ENCODE results near the gene RASEF. TPM values are rescaled to one million over a fixed set of nuclear protein-coding genes. Genes with fewer than 3 reads are reported as not detected.

The RASEF gene
- polyA plus RNA-seq, 4 donors, result 2.2 to 14.6 (median 4.7) TPM

GRCh38 chr9:82991671-82992070 is 71.3 kb downstream of the RASEF start:
- Histone ChIP-seq H3K4me3 (ENCODE audit: low read depth in 1 of 3, low read length in 3 of 3) (no peak overlapping the region), H3K36me3 (ENCODE audit: control insufficient read depth in 3 of 3, insufficient read depth in 2 of 3, low read depth in 1 of 3, low read length in 3 of 3) (peaks cover 0 to 12% (median 0%) of the 10 kb centered on the region in 3 donors), H3K9me3 (ENCODE audit: control insufficient read depth in 2 of 2, insufficient read depth in 1 of 2, low read depth in 1 of 2, low read length in 1 of 2) (no peaks in the 10 kb centered on the region), H3K4me1 (ENCODE audit: control insufficient read depth in 3 of 3, insufficient read depth in 2 of 3, low read depth in 1 of 3, low read length in 2 of 3) (peaks cover 0 to 6% (median 0%) of the 10 kb centered on the region in 3 donors), H3K27ac (ENCODE audit: low read depth in 1 of 3, low read length in 2 of 3) (no peak overlapping the region), H3K27me3 (ENCODE audit: control insufficient read depth in 3 of 3, insufficient read depth in 3 of 3, low read length in 3 of 3) (no peaks in the 10 kb centered on the region)
- WGBS, 3 donors, result 45 to 51% (median 51%) methylated on average over 2 of the region's 2 CpGs
- no peak for FAIRE-seq
- peak; percentile 15 to 36 for DNase-seq

- Histone ChIP-seq H3K4me3 (ENCODE audit: low read depth in 1 of 3, low read length in 3 of 3) (no peak overlapping the region), H3K27ac (ENCODE audit: low read depth in 1 of 3, low read length in 2 of 3) (no peak overlapping the region), H3K9me3 (ENCODE audit: control insufficient read depth in 2 of 2, insufficient read depth in 1 of 2, low read depth in 1 of 2, low read length in 1 of 2) (no peaks in the 10 kb centered on the region), H3K4me1 (ENCODE audit: control insufficient read depth in 3 of 3, insufficient read depth in 2 of 3, low read depth in 1 of 3, low read length in 2 of 3) (peaks cover 0 to 6% (median 0%) of the 10 kb centered on the region in 3 donors), H3K36me3 (ENCODE audit: control insufficient read depth in 3 of 3, insufficient read depth in 2 of 3, low read depth in 1 of 3, low read length in 3 of 3) (peaks cover 0 to 10% (median 0%) of the 10 kb centered on the region in 3 donors), H3K27me3 (ENCODE audit: control insufficient read depth in 3 of 3, insufficient read depth in 3 of 3, low read length in 3 of 3) (no peaks in the 10 kb centered on the region)
- DNase-seq, result no peak
- FAIRE-seq, result no peak
- WGBS, 3 donors, result 37 to 54% (median 46%) methylated on average over 4 of the region's 4 CpGs
These were observed 73.0 kb downstream of the RASEF start for GRCh38 chr9:82989929-82990328.

DNA sequence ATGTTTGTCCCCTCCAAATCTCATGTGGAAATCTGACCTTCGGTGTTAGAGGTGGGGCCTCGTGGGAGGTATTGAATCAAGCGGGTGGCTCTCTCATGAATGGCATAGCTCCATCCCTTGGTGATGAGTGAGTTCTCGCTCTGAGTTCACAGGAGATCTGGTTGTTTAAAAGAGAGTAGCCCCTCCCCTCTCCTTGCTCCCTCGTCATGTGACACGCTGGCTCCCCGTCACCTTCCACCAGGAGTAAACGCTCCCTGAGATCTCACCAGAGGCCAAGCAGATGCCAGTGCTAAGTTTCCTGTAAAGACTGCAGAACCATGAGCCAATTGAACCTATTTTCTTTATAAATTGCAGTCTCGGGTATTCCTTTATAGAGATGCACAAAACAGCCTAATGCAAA is 74.5 kb downstream of the RASEF start:
- FAIRE-seq, result no peak
- no peak overlapping the region for H3K27ac ChIP-seq (ENCODE audit: low read depth in 1 of 3, low read length in 2 of 3)
- WGBS, 3 donors, result 79 to 89% (median 83%) methylated on average over 9 of the region's 9 CpGs
- no peak for DNase-seq
- H3K4me3 ChIP-seq (ENCODE audit: low read depth in 1 of 3, low read length in 3 of 3), result no peak overlapping the region
- no peaks in the 10 kb centered on the region for H3K27me3 ChIP-seq (ENCODE audit: control insufficient read depth in 3 of 3, insufficient read depth in 3 of 3, low read length in 3 of 3)
- H3K4me1 ChIP-seq (ENCODE audit: control insufficient read depth in 3 of 3, insufficient read depth in 2 of 3, low read depth in 1 of 3, low read length in 2 of 3), result peaks cover 0 to 6% (median 0%) of the 10 kb centered on the region in 3 donors
- peaks cover 0 to 10% (median 0%) of the 10 kb centered on the region in 3 donors for H3K36me3 ChIP-seq (ENCODE audit: control insufficient read depth in 3 of 3, insufficient read depth in 2 of 3, low read depth in 1 of 3, low read length in 3 of 3)
- no peaks in the 10 kb centered on the region for H3K9me3 ChIP-seq (ENCODE audit: control insufficient read depth in 2 of 2, insufficient read depth in 1 of 2, low read depth in 1 of 2, low read length in 1 of 2)

- H3K36me3 ChIP-seq (ENCODE audit: control insufficient read depth in 3 of 3, insufficient read depth in 2 of 3, low read depth in 1 of 3, low read length in 3 of 3), result peaks cover 0 to 10% (median 0%) of the 10 kb centered on the region in 3 donors
- FAIRE-seq (no peak), DNase-seq (peak; percentile 58 to 74)
- peaks cover 0 to 6% (median 0%) of the 10 kb centered on the region in 3 donors for H3K4me1 ChIP-seq (ENCODE audit: control insufficient read depth in 3 of 3, insufficient read depth in 2 of 3, low read depth in 1 of 3, low read length in 2 of 3)
- no peak overlapping the region for H3K4me3 ChIP-seq (ENCODE audit: low read depth in 1 of 3, low read length in 3 of 3)
- H3K27ac ChIP-seq (ENCODE audit: low read depth in 1 of 3, low read length in 2 of 3), result no peak overlapping the region
- H3K9me3 ChIP-seq (ENCODE audit: control insufficient read depth in 2 of 2, insufficient read depth in 1 of 2, low read depth in 1 of 2, low read length in 1 of 2), result no peaks in the 10 kb centered on the region
- no peaks in the 10 kb centered on the region for H3K27me3 ChIP-seq (ENCODE audit: control insufficient read depth in 3 of 3, insufficient read depth in 3 of 3, low read length in 3 of 3)
- WGBS, 3 donors, result 19 to 58% (median 32%) methylated on average over 5 of the region's 5 CpGs
These were observed 75.4 kb downstream of the RASEF start for GRCh38 chr9:82987370-82988189.

- Histone ChIP-seq H3K9me3 (ENCODE audit: control insufficient read depth in 2 of 2, insufficient read depth in 1 of 2, low read depth in 1 of 2, low read length in 1 of 2) (peaks cover 0 to 5% of the 10 kb centered on the region in 2 donors), H3K4me3 (ENCODE audit: low read depth in 1 of 3, low read length in 3 of 3) (no peak overlapping the region), H3K27me3 (ENCODE audit: control insufficient read depth in 3 of 3, insufficient read depth in 3 of 3, low read length in 3 of 3) (peaks cover 0 to 2% (median 0%) of the 10 kb centered on the region in 3 donors), H3K36me3 (ENCODE audit: control insufficient read depth in 3 of 3, insufficient read depth in 2 of 3, low read depth in 1 of 3, low read length in 3 of 3) (peaks cover 0 to 3% (median 0%) of the 10 kb centered on the region in 3 donors), H3K27ac (ENCODE audit: low read depth in 1 of 3, low read length in 2 of 3) (no peak overlapping the region), H3K4me1 (ENCODE audit: control insufficient read depth in 3 of 3, insufficient read depth in 2 of 3, low read depth in 1 of 3, low read length in 2 of 3) (no peaks in the 10 kb centered on the region)
- no peak for FAIRE-seq
- 88 to 92% (median 89%) methylated on average over 1 of the region's 1 CpG for WGBS, 3 donors
- DNase-seq, result no peak
These were observed 81.4 kb downstream of the RASEF start for GRCh38 chr9:82981552-82981951.

DNA sequence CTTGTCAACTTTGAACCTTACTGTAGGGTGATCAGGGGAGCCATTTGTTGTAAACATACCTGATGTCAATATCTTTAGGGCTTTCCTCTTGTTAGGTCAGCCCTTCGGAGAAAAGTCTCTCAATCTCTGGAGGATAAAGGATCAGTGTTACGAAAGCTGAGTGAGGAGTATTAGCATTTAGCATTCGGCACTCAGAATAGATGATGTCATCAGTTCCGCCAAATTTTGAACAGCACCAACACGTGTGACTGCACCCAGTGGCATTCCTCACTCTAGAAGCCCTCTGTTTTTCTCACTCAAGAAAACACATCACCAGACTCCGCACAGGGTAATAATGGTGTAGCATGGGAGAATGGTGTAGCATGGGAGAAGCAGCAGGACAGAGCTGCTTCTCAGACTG is 87.8 kb downstream of the RASEF start:
- no peak overlapping the region for H3K27ac ChIP-seq (ENCODE audit: low read depth in 1 of 3, low read length in 2 of 3)
- no peaks in the 10 kb centered on the region for H3K4me1 ChIP-seq (ENCODE audit: control insufficient read depth in 3 of 3, insufficient read depth in 2 of 3, low read depth in 1 of 3, low read length in 2 of 3)
- WGBS, 3 donors, result 85 to 87% (median 87%) methylated on average over 6 of the region's 6 CpGs
- H3K9me3 ChIP-seq (ENCODE audit: control insufficient read depth in 2 of 2, insufficient read depth in 1 of 2, low read depth in 1 of 2, low read length in 1 of 2), result peaks cover 0 to 7% of the 10 kb centered on the region in 2 donors
- no peaks in the 10 kb centered on the region for H3K36me3 ChIP-seq (ENCODE audit: control insufficient read depth in 3 of 3, insufficient read depth in 2 of 3, low read depth in 1 of 3, low read length in 3 of 3)
- H3K4me3 ChIP-seq (ENCODE audit: low read depth in 1 of 3, low read length in 3 of 3), result no peak overlapping the region
- DNase-seq (no peak), FAIRE-seq (no peak)
- H3K27me3 ChIP-seq (ENCODE audit: control insufficient read depth in 3 of 3, insufficient read depth in 3 of 3, low read length in 3 of 3), result peaks cover 0 to 2% (median 0%) of the 10 kb centered on the region in 3 donors

DNA sequence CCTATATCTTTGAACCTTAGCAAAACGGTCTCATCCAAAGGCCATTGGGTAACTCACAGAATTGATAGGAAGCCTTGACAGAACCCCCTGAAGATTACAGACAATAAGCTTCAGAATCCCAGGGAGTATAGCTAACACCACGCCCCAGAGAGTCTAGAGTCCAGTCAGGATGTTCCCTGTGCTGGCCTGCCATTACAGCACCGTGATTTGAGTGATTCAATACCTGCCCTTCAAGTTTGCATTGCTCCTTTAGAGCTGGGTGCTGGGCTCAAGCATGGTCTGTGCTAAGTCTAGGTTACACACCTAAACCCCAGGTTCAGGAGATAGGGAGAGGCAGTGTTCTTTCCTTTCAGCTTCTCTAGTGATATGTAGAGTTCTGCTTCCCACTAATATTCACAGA is 90.5 kb downstream of the RASEF start:
- Histone ChIP-seq H3K27me3 (ENCODE audit: control insufficient read depth in 3 of 3, insufficient read depth in 3 of 3, low read length in 3 of 3) (peaks cover 0 to 2% (median 0%) of the 10 kb centered on the region in 3 donors), H3K27ac (ENCODE audit: low read depth in 1 of 3, low read length in 2 of 3) (no peak overlapping the region), H3K4me1 (ENCODE audit: control insufficient read depth in 3 of 3, insufficient read depth in 2 of 3, low read depth in 1 of 3, low read length in 2 of 3) (no peaks in the 10 kb centered on the region), H3K36me3 (ENCODE audit: control insufficient read depth in 3 of 3, insufficient read depth in 2 of 3, low read depth in 1 of 3, low read length in 3 of 3) (no peaks in the 10 kb centered on the region), H3K4me3 (ENCODE audit: low read depth in 1 of 3, low read length in 3 of 3) (no peak overlapping the region), H3K9me3 (ENCODE audit: control insufficient read depth in 2 of 2, insufficient read depth in 1 of 2, low read depth in 1 of 2, low read length in 1 of 2) (peaks cover 0 to 7% of the 10 kb centered on the region in 2 donors)
- WGBS, 3 donors, result 22 to 62% (median 36%) methylated on average over 3 of the region's 3 CpGs
- no peak for FAIRE-seq
- peak; percentile 25 to 56 for DNase-seq

DNA sequence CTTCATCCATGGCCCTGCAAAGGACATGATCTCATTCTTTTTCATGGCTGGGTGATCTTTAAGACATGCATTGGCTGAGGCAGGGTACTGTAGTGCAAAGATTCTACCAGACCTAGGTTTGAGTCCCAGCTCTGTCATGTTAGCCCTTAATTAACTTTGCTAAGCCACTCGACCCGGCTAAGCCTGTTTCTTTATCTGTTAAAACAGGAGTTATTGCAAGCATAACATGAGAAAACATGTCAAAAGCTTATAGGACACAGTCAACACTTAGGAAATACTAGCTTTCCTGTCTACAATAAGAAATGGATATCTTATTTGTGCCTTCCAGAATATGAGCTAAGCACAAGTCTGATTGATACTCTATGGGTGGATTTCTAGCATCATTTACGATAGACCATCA is 92.6 kb downstream of the RASEF start:
- WGBS, 3 donors, result 72 to 82% (median 78%) methylated on average over 3 of the region's 3 CpGs
- no peaks in the 10 kb centered on the region for H3K36me3 ChIP-seq (ENCODE audit: control insufficient read depth in 3 of 3, insufficient read depth in 2 of 3, low read depth in 1 of 3, low read length in 3 of 3)
- DNase-seq (no peak), FAIRE-seq (no peak)
- H3K27ac ChIP-seq (ENCODE audit: low read depth in 1 of 3, low read length in 2 of 3), result no peak overlapping the region
- peaks cover 0 to 3% of the 10 kb centered on the region in 2 donors for H3K9me3 ChIP-seq (ENCODE audit: control insufficient read depth in 2 of 2, insufficient read depth in 1 of 2, low read depth in 1 of 2, low read length in 1 of 2)
- no peaks in the 10 kb centered on the region for H3K4me1 ChIP-seq (ENCODE audit: control insufficient read depth in 3 of 3, insufficient read depth in 2 of 3, low read depth in 1 of 3, low read length in 2 of 3)
- H3K4me3 ChIP-seq (ENCODE audit: low read depth in 1 of 3, low read length in 3 of 3), result no peak overlapping the region
- no peaks in the 10 kb centered on the region for H3K27me3 ChIP-seq (ENCODE audit: control insufficient read depth in 3 of 3, insufficient read depth in 3 of 3, low read length in 3 of 3)

All from small intestine (tissue), 7 donors.